Activated naive CD8-positive, alpha-beta T cell treated with anti-CD3 and anti-CD28 coated beads, Interleukin-2, amount 50 U/mL, for 24 hours (primary cell): Measurements from ENCODE around the gene SPRED2.

ENCODE experiments used
- ATAC-seq: fragments of 150-1000 bp; cut with Tn5 transposase; one replicate; pipeline ENCODE4 v1.10.0; 2021
- DNase-seq: peaks from one replicate; pipeline ENCODE4 v3.0.0; 2021
- H3K27ac Mint-ChIP-seq: one replicate; pipeline ENCODE4 v1.8.0; 2021; ENCODE audit warnings: mild to moderate bottlenecking, mixed read lengths
- H3K27me3 Mint-ChIP-seq: one replicate; pipeline ENCODE4 v1.8.0; 2021; ENCODE audit warnings: mixed read lengths
- H3K36me3 Mint-ChIP-seq: one replicate; pipeline ENCODE4 v1.8.0; 2021; ENCODE audit warnings: low read depth, mixed read lengths
- H3K4me1 Mint-ChIP-seq: one replicate; pipeline ENCODE4 v1.8.0; 2021; ENCODE audit warnings: mixed read lengths
- H3K4me3 Mint-ChIP-seq: one replicate; pipeline ENCODE4 v1.8.0; 2021; ENCODE audit warnings: mild to moderate bottlenecking, moderate library complexity, mixed read lengths
- H3K9me3 Mint-ChIP-seq: one replicate; pipeline ENCODE4 v1.8.0; 2021; ENCODE audit warnings: mixed read lengths

SPRED2 gene

GRCh38 chr2:65413610-65414009 lies 18.8 kb downstream of the SPRED2 start:
- DNase-seq, result no peak
- no peak for ATAC-seq
- Mint-ChIP-seq H3K36me3 (no peaks in the 10 kb centered on the region), H3K4me3 (no peak overlapping the region), H3K27me3 (peaks cover 18% of the 10 kb centered on the region), H3K9me3 (no peaks in the 10 kb centered on the region), H3K27ac (no peak overlapping the region), H3K4me1 (peaks cover 33% of the 10 kb centered on the region)

- Mint-ChIP-seq H3K4me1 (peaks cover 29% of the 10 kb centered on the region), H3K9me3 (no peaks in the 10 kb centered on the region), H3K27me3 (peaks cover 16% of the 10 kb centered on the region), H3K36me3 (no peaks in the 10 kb centered on the region), H3K4me3 (no peak overlapping the region), H3K27ac (no peak overlapping the region)
- ATAC-seq (no peak), DNase-seq (no peak)
Measured at GRCh38 chr2:65413106-65413505, 19.3 kb downstream of the SPRED2 start.

GRCh38 chr2:65411056-65411795 lies 21.2 kb downstream of the SPRED2 start:
- no peak overlapping the region for H3K27ac Mint-ChIP-seq

GRCh38 chr2:65409045-65409444 lies 23.4 kb downstream of the SPRED2 start:
- H3K27me3 Mint-ChIP-seq, result peaks cover 9% of the 10 kb centered on the region
- no peaks in the 10 kb centered on the region for H3K9me3 Mint-ChIP-seq
- no peak overlapping the region for H3K4me3 Mint-ChIP-seq
- ATAC-seq, result no peak
- DNase-seq, result no peak
- no peaks in the 10 kb centered on the region for H3K36me3 Mint-ChIP-seq
- H3K27ac Mint-ChIP-seq, result no peak overlapping the region
- H3K4me1 Mint-ChIP-seq, result peaks cover 17% of the 10 kb centered on the region

More at GRCh38 chr2:65411056-65411795, 21.2 kb downstream of the SPRED2 start:
- ATAC-seq (no peak), DNase-seq (no peak)
- Mint-ChIP-seq H3K4me3 (no peak overlapping the region), H3K36me3 (no peaks in the 10 kb centered on the region), H3K27me3 (peaks cover 13% of the 10 kb centered on the region), H3K4me1 (peaks cover 23% of the 10 kb centered on the region), H3K9me3 (no peaks in the 10 kb centered on the region)

- DNase-seq, result no peak
- ATAC-seq, result no peak
- Mint-ChIP-seq H3K9me3 (no peaks in the 10 kb centered on the region), H3K36me3 (no peaks in the 10 kb centered on the region), H3K27ac (no peak overlapping the region), H3K27me3 (peaks cover 9% of the 10 kb centered on the region), H3K4me1 (peaks cover 17% of the 10 kb centered on the region), H3K4me3 (no peak overlapping the region)
Measured at GRCh38 chr2:65407240-65407639, 25.2 kb downstream of the SPRED2 start.

- Mint-ChIP-seq H3K4me3 (no peak overlapping the region), H3K27ac (no peak overlapping the region), H3K9me3 (no peaks in the 10 kb centered on the region), H3K27me3 (peaks cover 8% of the 10 kb centered on the region), H3K4me1 (peaks cover 17% of the 10 kb centered on the region), H3K36me3 (no peaks in the 10 kb centered on the region)
- ATAC-seq, result peak; percentile 49
- DNase-seq, result no peak
Measured at GRCh38 chr2:65404988-65405697, 27.3 kb downstream of the SPRED2 start.

- H3K4me1 Mint-ChIP-seq, result peaks cover 17% of the 10 kb centered on the region
- H3K27ac Mint-ChIP-seq, result no peak overlapping the region
- peaks cover under 1% of the 10 kb centered on the region for H3K9me3 Mint-ChIP-seq
- H3K36me3 Mint-ChIP-seq, result no peaks in the 10 kb centered on the region
- H3K27me3 Mint-ChIP-seq, result peaks cover 3% of the 10 kb centered on the region
- no peak for DNase-seq
- no peak for ATAC-seq
- H3K4me3 Mint-ChIP-seq, result no peak overlapping the region
Measured at GRCh38 chr2:65403529-65403915, 28.9 kb downstream of the SPRED2 start.

GRCh38 chr2:65402780-65403528 lies 29.4 kb downstream of the SPRED2 start:
- Mint-ChIP-seq H3K27ac (no peak overlapping the region), H3K4me3 (no peak overlapping the region), H3K9me3 (peaks cover 4% of the 10 kb centered on the region), H3K27me3 (peaks cover 6% of the 10 kb centered on the region), H3K36me3 (no peaks in the 10 kb centered on the region), H3K4me1 (peaks cover 21% of the 10 kb centered on the region)
- ATAC-seq (no peak), DNase-seq (no peak)

GRCh38 chr2:65402323-65402722 lies 30.1 kb downstream of the SPRED2 start:
- no peak for ATAC-seq
- peaks cover 6% of the 10 kb centered on the region for H3K27me3 Mint-ChIP-seq
- H3K36me3 Mint-ChIP-seq, result no peaks in the 10 kb centered on the region
- DNase-seq, result no peak
- H3K4me3 Mint-ChIP-seq, result no peak overlapping the region
- H3K9me3 Mint-ChIP-seq, result peaks cover 4% of the 10 kb centered on the region
- H3K27ac Mint-ChIP-seq, result no peak overlapping the region
- H3K4me1 Mint-ChIP-seq, result peaks cover 25% of the 10 kb centered on the region

- no peak overlapping the region for H3K4me3 Mint-ChIP-seq
- H3K4me1 Mint-ChIP-seq, result peaks cover 40% of the 10 kb centered on the region
- H3K27ac Mint-ChIP-seq, result no peak overlapping the region
- peaks cover 4% of the 10 kb centered on the region for H3K9me3 Mint-ChIP-seq
- peak; percentile 95 for ATAC-seq
- peak; percentile 52 for DNase-seq
- H3K36me3 Mint-ChIP-seq, result no peaks in the 10 kb centered on the region
- H3K27me3 Mint-ChIP-seq, result peaks cover 30% of the 10 kb centered on the region
Measured at GRCh38 chr2:65397122-65397521, 35.3 kb downstream of the SPRED2 start.

- peaks cover 4% of the 10 kb centered on the region for H3K9me3 Mint-ChIP-seq
- DNase-seq (no peak), ATAC-seq (no peak)
- H3K27ac Mint-ChIP-seq, result peak overlapping the region; percentile 45
- peaks cover 40% of the 10 kb centered on the region for H3K4me1 Mint-ChIP-seq
- H3K4me3 Mint-ChIP-seq, result no peak overlapping the region
- no peaks in the 10 kb centered on the region for H3K36me3 Mint-ChIP-seq
- peaks cover 30% of the 10 kb centered on the region for H3K27me3 Mint-ChIP-seq
Measured at GRCh38 chr2:65396348-65397026, 35.9 kb downstream of the SPRED2 start.

GRCh38 chr2:65395621-65396347 lies 36.6 kb downstream of the SPRED2 start:
- no peaks in the 10 kb centered on the region for H3K36me3 Mint-ChIP-seq
- DNase-seq, result no peak
- peak overlapping the region; percentile 45 for H3K27ac Mint-ChIP-seq
- peaks cover 30% of the 10 kb centered on the region for H3K27me3 Mint-ChIP-seq
- H3K4me1 Mint-ChIP-seq, result peaks cover 40% of the 10 kb centered on the region
- no peak overlapping the region for H3K4me3 Mint-ChIP-seq
- H3K9me3 Mint-ChIP-seq, result peaks cover 4% of the 10 kb centered on the region
- ATAC-seq, result no peak

GRCh38 chr2:65393743-65394422 lies 38.5 kb downstream of the SPRED2 start:
- Mint-ChIP-seq H3K36me3 (no peaks in the 10 kb centered on the region), H3K27ac (no peak overlapping the region), H3K4me1 (peaks cover 58% of the 10 kb centered on the region)

More at GRCh38 chr2:65393743-65394422, 38.5 kb downstream of the SPRED2 start:
- no peak for ATAC-seq
- DNase-seq, result no peak
- Mint-ChIP-seq H3K27me3 (peaks cover 37% of the 10 kb centered on the region), H3K4me3 (no peak overlapping the region), H3K9me3 (peaks cover 4% of the 10 kb centered on the region)
